Measurements from ENCODE around the gene FAM20C.
"Not testable (repeated sequence)": the region's sequence is repeated elsewhere in the genome, so short reads cannot be mapped to it uniquely, and the experiment has no call there.

Gene FAM20C

DNA sequence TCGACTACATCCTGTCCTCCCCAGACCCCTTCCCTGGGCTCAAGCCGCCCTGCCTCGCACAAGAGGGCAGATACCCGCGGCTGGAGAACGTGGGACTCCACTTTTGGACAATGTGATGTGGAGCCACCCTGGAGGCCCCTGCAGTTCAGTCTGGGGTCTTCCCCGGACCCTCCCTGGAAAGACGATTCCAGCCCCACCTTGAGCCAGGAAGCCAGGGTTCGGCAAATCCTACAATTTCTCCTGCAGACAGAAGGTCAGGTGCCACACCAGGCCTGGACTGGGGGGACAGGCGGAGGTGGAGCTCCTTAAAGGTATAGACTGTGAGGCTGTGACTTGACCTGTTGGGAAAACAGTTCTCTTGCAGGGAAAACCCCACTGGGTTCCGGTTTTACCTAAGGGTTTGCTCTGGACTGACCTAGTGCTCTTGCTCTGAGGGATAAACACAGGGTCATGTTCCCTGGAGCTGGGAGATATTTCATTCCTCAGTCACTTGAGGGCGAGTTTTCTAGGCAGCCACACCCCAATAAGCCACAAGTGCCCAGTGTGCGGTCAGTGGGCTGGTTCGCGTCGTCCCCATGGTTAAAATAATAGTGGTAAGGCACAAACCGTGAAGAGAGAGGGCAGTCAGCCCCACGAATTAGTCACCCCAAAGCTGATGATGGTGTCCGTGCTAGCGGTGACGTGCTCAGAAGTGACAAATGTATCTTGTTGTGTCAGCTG is 99.2 kb downstream of the FAM20C start:
- DNase-seq (ENCODE audit: low read depth in 2 of 2) = no peak

DNA sequence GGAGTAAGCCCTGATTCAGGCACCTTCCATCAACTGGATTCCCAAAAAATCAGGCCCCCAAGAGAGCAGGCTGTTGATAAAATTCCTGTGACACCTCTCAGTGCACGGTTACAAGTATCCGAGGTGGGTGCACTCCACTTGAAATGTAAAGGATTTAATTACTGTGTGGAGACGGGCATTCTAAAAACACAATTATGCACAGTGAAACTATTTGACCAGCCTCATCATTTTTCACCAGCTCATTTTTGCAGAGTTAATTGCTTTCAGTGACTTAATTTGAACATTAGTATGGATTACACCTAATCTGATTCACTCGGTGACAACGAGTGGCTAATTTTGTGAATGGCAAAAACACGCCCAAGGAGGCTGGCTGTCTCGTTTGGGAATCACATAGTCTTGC is 99.9 kb downstream of the FAM20C start:
- no peak for DNase-seq (ENCODE audit: low read depth in 2 of 2)

- no peak for DNase-seq (ENCODE audit: low read depth in 2 of 2)
Measured at GRCh38 chr7:292826-293225, 100.5 kb downstream of the FAM20C start.

DNA sequence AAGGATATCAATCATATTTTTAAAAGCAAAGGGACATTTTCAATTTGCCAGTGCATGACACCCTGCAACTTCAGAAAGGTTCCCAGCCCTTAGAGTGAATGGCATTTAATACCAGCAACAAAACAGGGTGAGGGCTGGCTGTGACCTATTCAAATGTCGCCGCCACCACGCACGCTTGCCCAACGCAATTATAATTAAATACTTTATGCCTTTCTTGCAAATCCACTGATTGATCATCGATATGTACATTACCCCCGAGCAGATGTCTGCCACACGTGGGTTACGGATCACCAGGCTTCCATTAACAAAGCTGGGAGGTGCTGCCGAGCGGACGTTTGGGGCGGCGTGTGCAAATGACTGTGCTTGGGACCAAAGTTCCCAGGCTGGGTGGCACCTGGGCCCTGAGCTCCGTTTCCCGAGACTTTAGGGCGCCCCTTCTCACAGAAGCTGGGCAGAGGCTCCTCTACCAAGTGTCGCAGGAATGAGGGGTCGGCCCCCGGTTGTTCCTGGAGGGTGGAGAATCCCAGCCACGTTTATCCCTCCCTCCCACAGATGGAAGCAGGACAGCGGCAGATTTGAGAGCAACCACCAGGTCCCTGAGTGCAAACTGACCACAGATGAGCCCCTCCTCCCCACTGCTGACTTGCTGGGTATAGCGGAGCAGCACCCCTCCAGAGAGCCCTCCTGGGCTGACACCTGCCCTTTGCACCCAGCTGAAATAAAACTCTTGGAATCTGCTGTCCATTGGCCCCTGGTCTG is 101.5 kb downstream of the FAM20C start:
- DNase-seq (ENCODE audit: low read depth in 2 of 2) = no peak

- DNase-seq (ENCODE audit: low read depth in 2 of 2) = no peak
Measured at GRCh38 chr7:294440-295154, 102.2 kb downstream of the FAM20C start.

DNA sequence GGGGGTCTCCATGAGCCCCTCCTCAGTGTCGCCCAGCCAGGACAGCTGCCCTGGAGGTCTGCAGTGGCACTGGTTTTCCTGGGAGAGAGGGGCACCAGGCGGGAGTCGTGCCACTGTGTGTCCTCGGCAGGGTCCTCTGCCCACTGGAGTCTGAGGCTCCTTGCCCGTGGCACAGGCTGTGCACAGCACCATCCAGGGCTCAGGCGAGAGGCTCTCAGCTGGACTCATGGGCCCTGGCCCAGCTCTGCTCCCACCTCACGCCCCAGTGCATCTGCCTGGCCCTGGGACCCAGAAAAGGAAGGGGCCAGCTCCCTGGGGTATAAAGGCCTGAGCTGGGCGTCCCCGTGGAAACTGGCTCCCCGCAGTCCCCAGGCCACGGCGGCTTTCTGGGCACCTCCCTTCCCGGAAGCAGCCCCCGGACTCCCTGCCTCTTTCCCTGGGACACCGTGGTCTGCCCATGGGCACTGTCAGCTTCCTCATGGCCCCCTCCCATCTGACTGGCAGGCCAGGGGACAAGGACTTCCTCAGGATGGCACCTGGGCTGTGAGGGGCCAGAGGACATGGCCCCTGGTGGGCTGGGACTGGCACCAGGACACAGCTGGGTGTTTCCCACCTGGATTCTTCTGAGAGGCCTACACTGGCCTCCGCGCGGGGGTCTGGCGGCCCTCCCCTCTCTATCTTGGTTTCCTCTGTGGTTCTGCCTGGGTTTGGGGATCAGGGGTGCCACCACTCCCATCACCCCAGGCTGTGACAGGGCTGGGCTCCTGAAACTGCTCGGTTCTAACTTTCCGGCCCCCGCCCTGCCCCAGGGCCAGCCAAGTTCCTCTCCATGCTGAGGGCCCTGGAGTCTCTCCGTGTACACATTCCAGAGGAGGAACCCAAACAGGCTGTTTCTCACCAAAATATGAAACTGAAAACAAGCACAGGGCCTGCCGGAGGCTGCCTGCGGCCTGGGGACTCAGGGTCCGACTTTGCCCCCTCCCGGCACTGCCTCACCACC is 103.1 kb downstream of the FAM20C start:
- no peak for DNase-seq (ENCODE audit: low read depth in 2 of 2)

GRCh38 chr7:296373-296945 is 104.1 kb downstream of the FAM20C start:
- DNase-seq (ENCODE audit: low read depth in 2 of 2) = no peak

GRCh38 chr7:297141-297540 is 104.8 kb downstream of the FAM20C start:
- not testable (repeated sequence) for DNase-seq (ENCODE audit: low read depth in 2 of 2)

- DNase-seq (ENCODE audit: low read depth in 2 of 2) = no peak
Measured at GRCh38 chr7:297611-298374, 105.4 kb downstream of the FAM20C start.

- DNase-seq (ENCODE audit: low read depth in 2 of 2) = no peak
Measured at GRCh38 chr7:298375-298702, 106.0 kb downstream of the FAM20C start.

GRCh38 chr7:298743-299142 is 106.4 kb downstream of the FAM20C start:
- no peak for DNase-seq (ENCODE audit: low read depth in 2 of 2)

DNA sequence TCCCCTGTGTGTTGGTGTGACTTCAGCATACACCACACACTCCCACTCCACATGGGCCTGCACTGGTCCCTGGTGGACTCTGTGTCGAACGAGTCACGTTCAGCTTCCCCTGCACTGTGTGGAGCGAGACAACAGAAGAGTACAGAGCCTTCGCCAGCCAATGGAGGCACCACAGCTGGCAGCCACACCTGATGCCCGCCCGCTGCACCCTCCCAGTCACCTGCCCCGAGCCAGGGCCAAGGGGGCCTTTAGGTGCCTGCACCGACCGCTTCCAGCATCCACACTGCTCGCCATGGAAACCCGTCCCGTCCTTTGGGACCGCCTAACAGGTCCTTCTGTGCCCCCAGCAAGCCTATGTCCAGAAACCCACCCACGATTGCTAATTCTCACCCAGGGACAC is 106.8 kb downstream of the FAM20C start:
- DNase-seq (ENCODE audit: low read depth in 2 of 2) = no peak

DNA sequence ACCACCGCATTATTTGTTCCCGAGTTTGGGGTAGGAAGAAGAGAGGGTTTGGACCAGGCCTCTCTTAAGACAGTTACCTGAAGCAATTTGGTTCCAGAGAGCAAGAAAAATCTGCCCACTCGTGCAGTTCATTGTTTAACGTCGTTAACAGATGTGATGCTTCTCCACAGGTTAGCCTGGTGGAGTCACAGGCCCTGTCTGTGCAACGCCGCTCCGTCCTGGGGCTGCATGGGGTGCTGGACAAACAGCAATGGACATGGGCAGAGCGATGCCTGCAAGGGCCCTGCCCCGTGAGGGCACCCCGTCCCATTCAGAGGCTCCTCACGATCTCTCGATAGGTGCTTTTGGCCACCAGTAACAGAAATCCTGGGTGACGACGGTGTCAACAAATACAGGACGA is 107.3 kb downstream of the FAM20C start:
- no peak for DNase-seq (ENCODE audit: low read depth in 2 of 2)

- DNase-seq (ENCODE audit: low read depth in 2 of 2) = no peak
Measured at GRCh38 chr7:300048-300447, 107.7 kb downstream of the FAM20C start.

DNA sequence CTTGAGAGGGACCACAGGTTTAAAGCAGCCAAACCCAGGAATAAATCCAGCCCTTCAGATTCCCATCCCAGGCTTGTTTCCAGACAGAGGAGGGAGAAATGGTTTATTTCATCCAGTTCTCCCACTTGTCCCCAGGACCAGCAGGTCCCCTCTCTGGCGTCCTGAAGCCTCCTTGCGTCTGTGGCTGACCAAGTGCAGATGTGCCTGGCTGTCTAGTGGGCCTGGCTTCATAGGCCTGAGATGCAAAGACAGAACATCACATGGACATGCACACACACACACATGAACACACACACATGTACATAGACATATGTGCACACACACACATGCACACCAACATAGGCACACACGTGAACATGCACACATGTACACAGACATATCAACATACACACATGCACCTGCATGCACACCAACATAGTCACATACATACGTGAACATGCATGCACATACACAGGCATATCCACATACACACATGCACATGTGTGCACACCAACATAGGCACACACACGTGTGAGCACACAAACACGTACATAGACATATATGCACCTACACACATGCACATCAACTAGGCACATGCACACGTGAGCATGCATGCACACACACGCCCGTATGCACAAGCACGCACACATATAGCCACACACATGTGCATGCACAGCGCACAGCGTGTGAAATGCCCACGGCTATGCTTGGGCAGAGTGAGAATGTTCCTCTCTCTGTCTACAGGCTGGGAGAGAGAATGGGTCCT is 108.3 kb downstream of the FAM20C start:
- no peak for DNase-seq (ENCODE audit: low read depth in 2 of 2)

- no peak for DNase-seq (ENCODE audit: low read depth in 2 of 2)
Measured at GRCh38 chr7:301291-302053, 109.1 kb downstream of the FAM20C start.

DNA sequence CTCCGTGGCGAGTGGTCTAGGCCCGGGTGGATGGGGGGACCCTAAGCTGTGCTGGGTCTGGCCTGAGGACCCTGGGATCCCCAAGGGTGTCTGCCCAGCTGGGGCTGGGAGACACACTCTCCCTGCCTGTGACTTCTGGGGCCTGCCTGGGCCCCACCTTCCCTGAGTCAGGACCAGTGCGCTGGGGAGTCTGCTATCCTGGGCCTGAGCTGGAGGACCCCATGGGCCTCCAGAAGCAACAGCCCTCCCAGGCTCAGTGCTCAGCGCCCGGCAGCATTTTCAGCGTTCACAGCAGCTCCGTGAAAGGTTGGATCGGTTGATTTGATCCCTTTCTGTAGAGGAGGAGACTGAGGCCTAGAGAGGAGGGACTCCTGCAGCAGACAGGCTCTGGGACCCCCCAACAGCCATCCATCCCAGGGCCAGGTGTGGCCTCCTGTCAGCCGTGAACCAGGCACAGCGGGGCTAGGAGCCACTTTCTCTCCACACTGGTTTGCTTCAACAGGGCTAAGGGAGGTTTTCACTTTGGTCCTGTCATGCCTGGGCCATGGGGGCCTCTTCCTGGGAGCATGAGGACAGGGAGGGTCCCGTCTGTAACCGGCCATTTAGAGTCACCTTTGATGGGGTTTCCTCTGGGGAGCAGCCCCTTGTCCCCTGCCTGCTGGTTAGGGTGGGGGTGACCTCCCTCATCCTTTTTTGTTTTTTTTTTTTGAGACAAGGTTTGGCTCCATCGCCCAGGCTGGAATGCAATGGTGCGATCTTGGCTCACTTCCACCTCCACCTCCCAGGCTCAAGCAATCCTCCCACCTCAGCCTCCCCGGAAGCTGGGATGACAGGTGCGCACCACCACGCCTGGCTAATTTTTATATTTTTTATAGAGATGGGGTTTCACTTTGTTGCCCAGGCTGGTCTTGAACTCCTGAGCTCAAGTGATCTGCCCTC is 110.0 kb downstream of the FAM20C start:
- no peak for DNase-seq (ENCODE audit: low read depth in 2 of 2)

DNA sequence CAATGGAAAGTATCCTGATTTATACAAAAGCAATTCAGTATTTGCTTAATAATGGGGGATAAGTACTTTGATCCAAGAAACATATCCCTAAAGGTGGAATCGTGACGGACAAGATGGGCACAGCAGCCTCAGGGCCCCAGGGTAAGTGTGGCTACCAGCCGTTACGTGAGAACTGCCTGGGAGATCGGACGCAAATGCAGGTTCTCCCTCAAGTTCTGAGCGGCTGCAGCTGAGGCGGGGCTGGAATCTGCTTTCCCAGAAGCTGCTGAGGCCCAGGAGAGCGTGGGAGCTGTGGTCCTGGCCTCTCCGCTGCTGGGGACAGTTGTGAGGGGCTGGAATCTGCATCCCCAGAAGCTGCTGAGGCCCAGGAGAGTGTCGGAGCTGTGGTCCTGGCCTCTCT is 111.1 kb downstream of the FAM20C start:
- no peak for DNase-seq (ENCODE audit: low read depth in 2 of 2)

Measured in stimulated activated CD4-positive, alpha-beta T cell treated with anti-CD3 and anti-CD28 coated beads, Interleukin-1b, Interleukin-23, amount 100 ng/mL, for 1 hour (primary cell).